ENCODE results near the gene ZFYVE26.
"Not testable (repeated sequence)": the region's sequence is repeated elsewhere in the genome, so short reads cannot be mapped to it uniquely, and the experiment has no call there.

The ZFYVE26 gene

GRCh38 chr14:67816326-67817002, at the start of gene ZFYVE26:
Gene ZFYVE26 (minus strand): TSS chr14:67816590. CDS start chr14:67815963, 627 bp downstream.
- DNase-seq: peak; percentile 98

DNA sequence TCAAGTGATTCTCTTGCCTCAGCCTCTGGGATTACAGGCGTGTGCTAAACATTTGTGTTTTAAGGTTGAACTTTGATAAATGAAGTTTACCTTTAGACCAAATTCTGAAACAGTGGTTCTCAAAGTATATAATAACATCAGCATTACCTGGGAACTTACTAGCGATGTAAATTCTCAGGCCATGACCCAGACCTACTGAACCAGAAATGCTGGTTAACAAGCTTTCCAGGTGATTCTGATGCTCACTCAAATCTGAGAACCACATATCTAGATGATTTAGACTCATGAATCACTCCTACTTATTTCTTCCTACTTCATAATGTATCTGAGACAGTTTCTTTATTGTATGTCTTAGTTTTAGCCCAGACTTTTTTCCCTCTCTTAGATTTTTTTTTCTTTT, 46.8 kb upstream of the ZFYVE26 start:
- DNase-seq: no peak

- DNase-seq: no peak
Observed at GRCh38 chr14:67859169-67859749, 42.9 kb upstream of the ZFYVE26 start.

DNA sequence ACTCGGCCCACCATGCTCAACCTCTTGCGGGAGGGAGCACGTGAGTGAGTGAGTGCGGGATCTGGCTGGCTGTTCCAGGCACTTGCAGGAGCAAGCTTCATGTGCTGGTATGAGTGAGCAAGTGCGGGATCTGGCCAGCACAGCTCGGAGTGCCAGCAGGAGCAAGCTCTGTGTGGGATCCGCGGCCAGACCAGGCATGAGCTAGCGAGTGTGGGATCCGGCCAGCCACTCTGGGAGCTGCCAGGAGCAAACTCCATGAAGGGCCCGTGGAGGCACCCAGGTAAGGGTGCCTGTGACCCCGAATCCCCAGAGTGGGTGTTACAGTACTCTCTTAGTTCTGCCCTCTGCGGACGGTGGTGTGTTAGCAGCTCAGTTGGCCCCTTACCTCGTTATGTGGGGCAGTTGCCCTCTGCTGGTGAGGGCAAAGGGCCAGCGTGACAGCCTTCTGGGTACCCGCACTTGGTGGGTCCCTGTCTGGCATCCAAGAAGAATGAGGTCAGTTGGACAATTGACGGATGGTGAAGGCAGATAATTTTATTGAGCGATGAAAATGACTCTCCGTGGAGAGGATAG, 41.5 kb upstream of the ZFYVE26 start:
- DNase-seq: no peak

GRCh38 chr14:67856827-67857226, 40.4 kb upstream of the ZFYVE26 start:
- peak; percentile 10 for DNase-seq

GRCh38 chr14:67853715-67854114, 37.3 kb upstream of the ZFYVE26 start:
- DNase-seq: no peak

DNA sequence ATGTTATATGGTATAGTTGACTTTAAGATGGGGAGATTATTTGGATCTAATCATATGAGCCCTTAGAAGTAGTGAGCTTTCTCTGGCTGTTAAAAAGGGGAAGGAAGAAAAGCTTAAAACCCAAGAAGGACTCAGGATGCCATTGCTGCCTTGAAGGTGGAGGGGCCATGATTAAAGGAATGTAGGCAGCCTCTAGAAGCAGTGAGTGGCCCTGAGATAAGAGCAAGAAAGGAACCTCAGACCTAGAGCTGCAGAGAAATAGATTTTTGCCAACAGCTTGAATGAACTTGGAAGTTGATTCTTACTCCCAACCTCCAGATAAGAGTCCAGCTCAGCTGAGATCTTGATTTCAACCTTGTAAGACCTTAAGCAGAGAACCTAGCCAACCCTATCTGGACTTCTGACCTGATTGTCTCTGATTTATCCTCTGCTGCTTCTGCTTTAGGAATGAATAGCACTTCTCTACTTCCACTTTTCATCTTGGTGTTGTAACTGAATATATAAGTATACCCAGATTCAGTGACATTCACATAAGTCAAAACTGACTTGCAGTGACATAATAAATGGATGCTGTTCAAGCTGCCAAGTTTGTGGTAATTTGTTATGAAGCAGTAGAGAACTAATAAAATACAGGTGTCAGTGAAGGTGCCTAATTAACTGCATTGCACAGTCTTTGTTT, 36.7 kb upstream of the ZFYVE26 start:
- DNase-seq: no peak

DNA sequence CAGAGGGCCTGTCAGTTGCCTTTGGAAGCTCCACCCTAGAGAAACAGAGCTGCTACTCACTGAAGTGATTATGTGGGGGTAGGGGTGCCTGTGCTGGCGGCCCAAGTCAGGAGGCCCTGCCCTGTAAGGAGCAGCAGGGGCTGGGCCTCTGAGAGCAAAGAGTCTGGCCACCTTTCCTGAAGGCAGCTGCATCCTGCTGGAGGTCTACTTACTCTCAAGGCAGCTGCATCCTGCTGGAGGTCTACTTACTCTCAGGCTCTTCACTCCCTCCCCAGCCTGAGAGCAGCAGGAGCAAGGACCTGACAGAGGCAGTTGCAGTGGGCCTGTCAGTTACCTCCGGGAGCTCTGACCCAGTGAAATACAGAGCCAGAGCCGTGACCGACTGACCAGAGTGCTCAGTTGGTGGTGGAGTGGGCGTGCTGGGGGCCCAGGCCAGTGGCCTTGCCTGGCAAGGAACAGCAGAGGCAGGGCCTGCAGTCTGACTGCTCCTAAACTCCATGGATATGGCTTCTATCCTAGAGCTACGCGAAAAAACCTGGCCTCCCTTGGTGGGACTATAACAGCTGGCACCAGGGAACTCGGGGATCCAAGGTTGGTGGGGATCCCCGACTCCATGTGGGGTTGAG, 35.5 kb upstream of the ZFYVE26 start:
- no peak for DNase-seq

GRCh38 chr14:67850066-67850830, 33.9 kb upstream of the ZFYVE26 start:
- DNase-seq: no peak

DNA sequence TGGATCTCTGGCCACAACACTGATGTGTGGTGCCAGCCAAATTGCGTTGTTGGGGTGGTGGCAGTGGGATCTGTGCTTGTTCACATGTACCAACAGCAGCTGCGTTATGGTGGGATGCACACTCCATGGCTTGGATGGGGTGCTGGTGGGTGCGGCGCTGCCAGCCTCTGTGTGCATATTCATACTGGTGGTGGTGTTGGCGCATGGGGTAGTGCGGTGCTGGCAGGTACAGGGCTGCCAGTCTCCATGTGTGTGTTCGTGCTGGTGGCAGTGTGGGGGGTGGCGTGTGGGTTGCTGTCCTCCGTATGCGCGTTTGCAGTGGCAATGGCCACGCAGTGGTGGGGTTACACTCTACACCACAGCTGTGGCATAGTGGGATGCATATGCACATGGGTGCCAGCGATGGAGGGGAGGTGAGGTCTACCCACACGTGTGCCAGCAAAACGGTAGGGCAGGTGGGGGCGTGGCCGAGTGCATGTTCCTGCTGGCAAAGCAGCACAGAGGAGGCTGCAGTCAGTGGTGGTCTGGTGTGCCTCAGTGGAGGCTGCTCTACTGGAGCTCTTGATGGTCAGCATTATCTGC, 29.7 kb upstream of the ZFYVE26 start:
- DNase-seq: no peak

DNA sequence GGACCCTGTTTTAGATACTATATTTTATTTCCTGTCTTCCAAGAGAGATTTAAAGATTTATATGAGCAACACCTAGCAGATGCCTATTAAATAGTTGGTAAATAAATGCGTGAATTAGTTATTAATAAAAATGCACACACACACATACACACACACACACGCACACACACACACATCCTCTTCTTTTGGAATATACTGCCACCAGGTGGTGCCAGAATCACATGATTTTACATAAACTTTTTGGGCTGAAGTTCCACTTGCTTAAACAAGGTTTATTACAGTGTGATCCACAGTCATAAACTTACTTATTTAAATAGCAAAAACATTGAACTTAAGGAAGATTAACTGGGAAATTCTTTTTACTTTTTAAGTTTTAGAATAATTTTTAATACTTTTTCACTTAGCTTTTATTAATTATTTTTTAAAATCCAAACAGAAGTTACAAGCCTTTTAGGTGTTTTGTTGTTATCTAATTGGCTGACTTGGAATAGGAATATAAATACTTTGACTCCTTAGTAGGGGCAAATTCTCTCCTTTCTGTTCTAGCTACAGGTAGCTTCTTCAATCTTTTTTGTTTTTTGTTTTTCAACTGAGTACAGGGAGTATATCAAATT, 20.7 kb upstream of the ZFYVE26 start:
- peak; percentile 81 for DNase-seq

DNA sequence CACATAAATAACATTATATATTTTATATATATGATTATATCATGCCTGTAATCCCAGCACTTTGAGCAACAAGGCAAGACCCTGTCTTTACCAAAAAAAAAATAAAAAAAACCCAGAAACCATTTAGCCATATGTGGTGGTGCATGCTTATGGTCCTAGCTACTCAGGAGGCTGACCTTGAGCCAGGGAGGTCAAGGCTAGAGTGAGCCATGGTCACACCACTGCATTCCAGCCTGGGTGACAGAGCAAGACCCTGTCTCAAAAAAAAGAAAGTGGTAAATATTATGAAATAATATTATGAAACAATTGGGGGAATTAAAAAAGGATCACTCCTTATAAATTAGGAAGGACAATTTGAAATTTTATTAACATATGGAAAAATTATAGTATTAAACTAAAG, 19.2 kb upstream of the ZFYVE26 start:
- no peak for DNase-seq

DNA sequence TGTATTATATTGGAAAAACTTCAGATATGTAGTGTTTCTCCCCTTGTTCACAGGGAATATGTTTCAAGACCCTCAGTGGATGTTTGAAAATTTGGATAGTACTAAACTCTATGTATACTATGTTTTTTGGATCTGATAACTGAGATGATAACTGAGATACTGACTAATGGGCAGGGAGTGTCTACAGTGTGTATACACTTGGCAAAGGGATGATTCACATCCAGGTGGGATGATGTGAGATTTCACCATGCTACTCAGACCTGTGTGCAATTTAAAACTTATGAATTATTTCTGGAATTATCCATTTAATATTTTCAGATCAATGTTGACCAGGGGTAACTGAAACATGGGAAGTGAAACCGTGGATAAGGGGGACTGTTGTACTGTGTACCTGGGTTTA, 17.0 kb upstream of the ZFYVE26 start:
- DNase-seq: no peak

DNA sequence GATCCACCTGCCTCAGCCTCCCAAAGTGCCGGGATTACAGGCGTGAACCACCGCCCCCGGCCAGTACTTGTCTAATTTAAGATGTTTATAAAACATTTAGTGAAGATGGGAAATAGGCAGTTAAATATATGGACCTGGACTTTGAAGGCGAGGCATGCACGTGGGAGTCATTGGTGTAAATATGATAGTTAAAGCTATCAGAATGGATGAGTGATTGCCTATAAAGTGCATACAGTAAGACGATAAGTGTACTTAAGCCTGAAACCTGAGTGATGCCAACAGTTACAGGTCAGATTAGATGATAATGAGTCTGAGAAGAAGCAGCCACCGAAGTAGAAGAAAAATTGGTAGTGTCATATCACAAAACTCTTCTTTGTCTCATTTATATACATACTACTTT, 14.7 kb upstream of the ZFYVE26 start:
- DNase-seq: no peak

DNA sequence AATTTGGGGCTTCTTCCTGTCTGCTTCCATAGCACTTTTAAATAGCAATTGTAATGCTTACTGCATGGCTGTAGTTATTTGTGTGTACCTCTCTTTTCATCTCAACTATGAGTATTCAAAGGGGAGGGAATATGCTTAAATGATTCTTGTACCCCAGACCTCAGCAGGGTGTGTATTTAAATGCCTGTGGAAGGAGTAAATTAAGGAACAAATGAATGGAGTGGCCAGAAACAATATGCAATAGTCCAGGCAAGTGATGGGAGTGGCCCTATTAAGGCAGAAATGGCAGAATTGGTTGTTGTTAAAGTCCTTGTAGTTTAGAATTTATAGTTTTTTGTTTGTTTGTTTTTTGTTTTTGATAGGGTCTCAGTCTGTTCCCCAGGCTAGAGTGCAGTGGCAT, 4.7 kb upstream of the ZFYVE26 start:
- DNase-seq: no peak

DNA sequence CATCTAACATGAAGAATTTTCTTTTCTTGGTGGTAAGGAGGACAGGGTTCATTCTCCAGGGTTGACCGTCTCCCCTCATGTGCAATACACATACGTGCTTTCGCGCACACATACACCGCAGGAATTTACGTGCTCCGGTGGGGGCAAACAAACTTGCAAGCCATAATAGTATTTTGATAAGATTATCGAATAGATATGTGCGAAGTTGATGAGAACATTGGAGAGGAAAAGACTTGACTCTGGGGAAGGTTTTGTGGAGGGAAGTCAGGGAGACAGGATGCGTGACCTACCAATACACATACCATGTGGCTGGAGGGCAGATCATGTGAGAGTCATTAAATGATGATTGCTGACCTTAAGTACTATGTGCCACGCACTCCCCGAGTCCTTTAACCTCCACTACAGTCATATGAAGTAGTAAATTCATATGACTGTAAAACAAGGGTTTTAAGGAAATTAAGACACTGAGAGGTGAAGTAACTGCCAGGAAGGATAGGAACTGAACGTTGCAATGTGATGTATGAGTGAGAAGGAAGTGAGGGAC, 4.1 kb upstream of the ZFYVE26 start:
- DNase-seq: peak; percentile 48

GRCh38 chr14:67819563-67820421, 3.4 kb upstream of the ZFYVE26 start, which contains the start of gene RAD51B:
Gene RAD51B (plus strand): TSS chr14:67819779.
- peak; percentile 97 for DNase-seq

GRCh38 chr14:67818476-67818875, 2.1 kb upstream of the ZFYVE26 start:
- DNase-seq: not testable (repeated sequence)

DNA sequence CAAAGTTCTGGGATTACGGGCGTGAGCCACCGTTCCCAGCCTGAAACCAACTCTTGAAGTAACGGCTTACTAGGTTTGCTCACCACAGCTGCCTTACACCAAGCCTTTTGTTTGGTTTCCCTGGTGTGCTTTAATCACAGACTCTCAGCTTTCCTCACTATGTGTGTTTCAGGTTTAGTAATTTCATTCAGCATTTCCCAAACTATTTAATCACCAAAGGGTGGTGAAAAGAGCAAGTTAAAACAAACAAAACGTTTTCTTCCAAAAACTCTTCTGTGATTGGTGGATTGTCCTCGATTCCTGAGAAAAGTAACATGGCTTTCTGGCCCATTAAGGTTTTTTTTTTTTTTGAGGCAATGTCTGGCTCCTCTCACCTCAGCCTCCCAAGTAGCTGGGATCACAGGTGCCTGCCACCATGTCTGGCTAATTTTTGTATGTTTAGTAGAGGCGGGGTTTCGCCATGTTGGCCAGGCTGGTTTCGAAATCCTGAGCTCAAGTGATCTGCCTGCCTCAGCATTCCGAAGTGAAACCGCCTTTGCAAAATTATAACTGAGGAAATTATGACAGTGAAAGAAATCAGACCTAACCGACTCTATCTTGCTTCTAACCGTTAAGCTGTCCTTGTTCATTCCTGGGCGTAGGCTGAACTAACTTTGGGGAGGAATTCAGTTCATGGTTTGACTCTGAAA, 1.5 kb upstream of the ZFYVE26 start:
- no peak for DNase-seq

Measured in eye (tissue), 1 donor.